IPS-18a (cell line): ENCODE results near the gene SPTBN5.

Source experiments
- H3K27ac ChIP-seq: one replicate; pipeline ENCODE4 v1.5.1; 2013; ENCODE audit warnings: low read length
- H3K27me3 ChIP-seq: one replicate; pipeline ENCODE4 v1.6.1; 2013; ENCODE audit warnings: mild to moderate bottlenecking, low read length; ENCODE audit not compliant: control insufficient read depth, insufficient read depth
- H3K36me3 ChIP-seq: one replicate; pipeline ENCODE4 v1.6.1; 2013; ENCODE audit warnings: low read depth, low read length; ENCODE audit not compliant: control insufficient read depth
- H3K4me1 ChIP-seq: one replicate; pipeline ENCODE4 v1.6.1; 2013; ENCODE audit warnings: low read depth, low read length; ENCODE audit not compliant: control insufficient read depth
- H3K4me3 ChIP-seq: one replicate; pipeline ENCODE4 v1.5.1; 2013; ENCODE audit warnings: low read length
- H3K9ac ChIP-seq: one replicate; pipeline ENCODE4 v1.6.1; 2013; ENCODE audit warnings: mild to moderate bottlenecking, low read length, moderate library complexity
- H3K9me3 ChIP-seq: one replicate; pipeline ENCODE4 v1.6.1; 2013; ENCODE audit warnings: low read depth, low read length; ENCODE audit not compliant: control insufficient read depth

SPTBN5 gene

GRCh38 chr15:41868321-41868720 is 25.5 kb downstream of the SPTBN5 start:
- Histone ChIP-seq H3K4me1 (no peaks in the 10 kb centered on the region), H3K9ac (no peak overlapping the region), H3K27ac (no peak overlapping the region), H3K36me3 (no peaks in the 10 kb centered on the region), H3K4me3 (no peak overlapping the region), H3K9me3 (no peaks in the 10 kb centered on the region), H3K27me3 (no peaks in the 10 kb centered on the region)

- no peak overlapping the region for H3K9ac ChIP-seq
- peaks cover 7% of the 10 kb centered on the region for H3K4me1 ChIP-seq
- no peak overlapping the region for H3K27ac ChIP-seq
- H3K4me3 ChIP-seq, result no peak overlapping the region
- no peaks in the 10 kb centered on the region for H3K9me3 ChIP-seq
- no peaks in the 10 kb centered on the region for H3K27me3 ChIP-seq
- H3K36me3 ChIP-seq, result no peaks in the 10 kb centered on the region
Measured at GRCh38 chr15:41866872-41867579, 26.8 kb downstream of the SPTBN5 start.

- Histone ChIP-seq H3K27ac (no peak overlapping the region), H3K4me3 (no peak overlapping the region), H3K9ac (no peak overlapping the region), H3K9me3 (no peaks in the 10 kb centered on the region), H3K4me1 (peaks cover 7% of the 10 kb centered on the region), H3K27me3 (no peaks in the 10 kb centered on the region), H3K36me3 (no peaks in the 10 kb centered on the region)
Measured at GRCh38 chr15:41866263-41866703, 27.6 kb downstream of the SPTBN5 start.

GRCh38 chr15:41865490-41866055 is 28.3 kb downstream of the SPTBN5 start:
- Histone ChIP-seq H3K4me1 (peaks cover 7% of the 10 kb centered on the region), H3K36me3 (no peaks in the 10 kb centered on the region), H3K9me3 (no peaks in the 10 kb centered on the region), H3K4me3 (no peak overlapping the region), H3K27ac (no peak overlapping the region), H3K27me3 (no peaks in the 10 kb centered on the region), H3K9ac (no peak overlapping the region)

GRCh38 chr15:41862515-41863116 is 31.2 kb downstream of the SPTBN5 start:
- H3K4me3 ChIP-seq, result no peak overlapping the region
- H3K27ac ChIP-seq, result no peak overlapping the region
- H3K9ac ChIP-seq, result no peak overlapping the region
- H3K9me3 ChIP-seq, result no peaks in the 10 kb centered on the region
- peaks cover 7% of the 10 kb centered on the region for H3K4me1 ChIP-seq
- H3K36me3 ChIP-seq, result no peaks in the 10 kb centered on the region
- H3K27me3 ChIP-seq, result no peaks in the 10 kb centered on the region

GRCh38 chr15:41861736-41862356 is 32.0 kb downstream of the SPTBN5 start:
- Histone ChIP-seq H3K27me3 (no peaks in the 10 kb centered on the region), H3K4me1 (peaks cover 7% of the 10 kb centered on the region), H3K9ac (no peak overlapping the region), H3K36me3 (no peaks in the 10 kb centered on the region), H3K27ac (no peak overlapping the region), H3K9me3 (no peaks in the 10 kb centered on the region), H3K4me3 (no peak overlapping the region)

GRCh38 chr15:41860049-41860828 is 33.6 kb downstream of the SPTBN5 start:
- peaks cover 13% of the 10 kb centered on the region for H3K4me1 ChIP-seq
- H3K9me3 ChIP-seq, result no peaks in the 10 kb centered on the region
- no peak overlapping the region for H3K9ac ChIP-seq
- no peaks in the 10 kb centered on the region for H3K36me3 ChIP-seq
- no peak overlapping the region for H3K4me3 ChIP-seq
- no peaks in the 10 kb centered on the region for H3K27me3 ChIP-seq
- H3K27ac ChIP-seq, result no peak overlapping the region

- Histone ChIP-seq H3K4me3 (no peak overlapping the region), H3K27me3 (no peaks in the 10 kb centered on the region), H3K9ac (no peak overlapping the region), H3K9me3 (no peaks in the 10 kb centered on the region), H3K4me1 (peaks cover 13% of the 10 kb centered on the region), H3K27ac (no peak overlapping the region), H3K36me3 (no peaks in the 10 kb centered on the region)
Measured at GRCh38 chr15:41858756-41859155, 35.1 kb downstream of the SPTBN5 start.

- no peak overlapping the region for H3K27ac ChIP-seq
- H3K9ac ChIP-seq, result no peak overlapping the region
- no peak overlapping the region for H3K4me3 ChIP-seq
- H3K4me1 ChIP-seq, result peaks cover 6% of the 10 kb centered on the region
- no peaks in the 10 kb centered on the region for H3K27me3 ChIP-seq
- H3K36me3 ChIP-seq, result no peaks in the 10 kb centered on the region
- no peaks in the 10 kb centered on the region for H3K9me3 ChIP-seq
Measured at GRCh38 chr15:41857316-41857715, 36.5 kb downstream of the SPTBN5 start.

GRCh38 chr15:41856716-41857115 is 37.1 kb downstream of the SPTBN5 start:
- H3K27ac ChIP-seq, result no peak overlapping the region
- no peak overlapping the region for H3K4me3 ChIP-seq
- no peaks in the 10 kb centered on the region for H3K36me3 ChIP-seq
- peaks cover 6% of the 10 kb centered on the region for H3K4me1 ChIP-seq
- no peak overlapping the region for H3K9ac ChIP-seq
- H3K9me3 ChIP-seq, result no peaks in the 10 kb centered on the region
- H3K27me3 ChIP-seq, result no peaks in the 10 kb centered on the region

- Histone ChIP-seq H3K27ac (no peak overlapping the region), H3K27me3 (no peaks in the 10 kb centered on the region)
Measured at GRCh38 chr15:41856262-41856661, 37.6 kb downstream of the SPTBN5 start.

More at GRCh38 chr15:41856262-41856661, 37.6 kb downstream of the SPTBN5 start:
- no peak overlapping the region for H3K9ac ChIP-seq
- peaks cover 6% of the 10 kb centered on the region for H3K4me1 ChIP-seq
- H3K4me3 ChIP-seq, result no peak overlapping the region
- H3K9me3 ChIP-seq, result no peaks in the 10 kb centered on the region
- H3K36me3 ChIP-seq, result no peaks in the 10 kb centered on the region
